A549 (cell line): Measurements from ENCODE around the gene IDE. TPM values are rescaled to one million over a fixed set of nuclear protein-coding genes. Genes with fewer than 3 reads are reported as not detected.

Experiments
- ATAC-seq, 2 experiments: fragments of 200-7000 bp in 1 of 2; fragments of >200 bp in 1 of 2; cut with Nextera tagmentation in 1 of 2; cut with Tn5 transposase in 1 of 2; 3 replicates each; pipeline versions ENCODE4 v1.8.0 to v1.9.1; 2018 to 2020; ENCODE audit warnings: mild to moderate bottlenecking in 1 of 2, moderate library complexity in 1 of 2
- CTCF ChIA-PET: fragments of 300-600 bp; sonication (Branson Sonifier 250); formaldehyde crosslinking; extraction: SDS; loops from one replicate; lab custom pipeline; 2021; ENCODE audit warnings: antibody characterized with exemption, inconsistent platforms; lab: Yijun Ruan, JAX
- POLR2A ChIA-PET: fragments of 350-600 bp; formaldehyde crosslinking; extraction: SDS; loops from one replicate; lab custom pipeline; 2021; ENCODE audit warnings: antibody characterized with exemption, inconsistent platforms; lab: Yijun Ruan, JAX
- DNase-seq, 2 experiments: peaks; one replicate each; pipeline versions ENCODE4 v3.0.0 to v3.0.0-alpha.2; 2011 to 2016; ENCODE audit warnings: low read depth in 1 of 2, low spot score in 1 of 2
- FAIRE-seq: peaks from 2 replicates; lab custom pipeline; 2011; peaks lifted over from hg19 to GRCh38; lab: Jason Lieb, UNC
- H3K27ac ChIP-seq, 2 experiments: fragments of >200 bp; sonication (Bioruptor Twin); formaldehyde crosslinking; 3 replicates each; pipeline ENCODE4 v1.5.1; 2016 to 2017
- H3K4me1 ChIP-seq: fragments of >200 bp; sonication (Bioruptor Twin); formaldehyde crosslinking; 3 replicates; pipeline ENCODE4 v1.6.1; 2016
- H3K4me2 ChIP-seq: fragments of >200 bp; sonication (Bioruptor Twin); formaldehyde crosslinking; 3 replicates; pipeline ENCODE4 v1.6.1; 2016
- H3K4me3 ChIP-seq: fragments of >200 bp; sonication (Bioruptor Twin); formaldehyde crosslinking; 3 replicates; pipeline ENCODE4 v1.5.1; 2016
- H3K9me3 ChIP-seq: fragments of >200 bp; sonication (Bioruptor Twin); formaldehyde crosslinking; 3 replicates; pipeline ENCODE4 v1.6.1; 2016
- E2F6 ChIP-seq: IDR thresholded peaks from 2 replicates; pipeline ENCODE4 v1.6.1; 2012; ENCODE audit warnings: low read depth, borderline replicate concordance
- FOSL2 ChIP-seq, 2 experiments: fragments of 450-650 bp in 1 of 2; fragments of >200 bp in 1 of 2; sonication (Bioruptor Twin) in 1 of 2; formaldehyde crosslinking; IDR thresholded peaks; 2 replicates each; pipeline versions ENCODE4 v1.5.0 to v1.6.1; 2016 to 2020; ENCODE audit warnings: mild to moderate bottlenecking in 1 of 2, moderate library complexity in 1 of 2
- FOXS1 ChIP-seq: fragments of 250-450 bp; sonication (Bioruptor Pico); IDR thresholded peaks from 2 replicates; pipeline ENCODE4 v1.5.0; 2020; ENCODE audit warnings: mild to moderate bottlenecking, moderate library complexity
- HDAC2 ChIP-seq: fragments of 200-600 bp; sonication (generic); IDR thresholded peaks from 2 replicates; pipeline ENCODE4 v1.6.1; 2016
- HEYL ChIP-seq: fragments of 250-450 bp; sonication (Bioruptor Pico); IDR thresholded peaks from 2 replicates; pipeline ENCODE4 v1.8.0; 2021; ENCODE audit warnings: mild to moderate bottlenecking, moderate library complexity
- HOXA7 ChIP-seq: fragments of 250-450 bp; sonication (Bioruptor Pico); IDR thresholded peaks from 2 replicates; pipeline ENCODE4 v1.5.0; 2020; ENCODE audit warnings: mild to moderate bottlenecking, moderate library complexity
- HOXB5 ChIP-seq: fragments of 250-450 bp; sonication (Bioruptor Pico); IDR thresholded peaks from 2 replicates; pipeline ENCODE4 v1.5.0; 2020; ENCODE audit warnings: mild to moderate bottlenecking, moderate library complexity
- MAFK ChIP-seq: fragments of 450-650 bp; IDR thresholded peaks from 2 replicates; pipeline ENCODE4 v1.6.1; 2014; ENCODE audit not compliant: partially characterized antibody
- MYC ChIP-seq: IDR thresholded peaks from 2 replicates; pipeline ENCODE4 v1.6.1; 2012; ENCODE audit warnings: mild to moderate bottlenecking, inconsistent platforms, low read length, improper control_type of control experiment, borderline replicate concordance
- NFE2L2 ChIP-seq: fragments of 150-350 bp; conservative IDR thresholded peaks from 2 replicates; pipeline ENCODE4 v1.6.1; 2014; ENCODE audit warnings: low read length
- REST ChIP-seq: fragments of 200-600 bp; sonication (generic); IDR thresholded peaks from 2 replicates; pipeline ENCODE4 v1.6.1; 2016; ENCODE audit warnings: antibody characterized with exemption, mild to moderate bottlenecking, moderate library complexity
- TP53 ChIP-seq: fragments of 250-450 bp; sonication (Bioruptor Pico); IDR thresholded peaks from 2 replicates; pipeline ENCODE4 v1.5.0; 2021; ENCODE audit warnings: mild to moderate bottlenecking, moderate library complexity
- USF2 ChIP-seq: fragments of 450-650 bp; IDR thresholded peaks from 2 replicates; pipeline ENCODE4 v1.6.1; 2014; ENCODE audit warnings: antibody characterized with exemption
- WGBS: methylation state at CpG from one replicate; pipeline ENCODE4 v1.1.6; 2017; ENCODE audit errors: missing lambda C conversion rate; 5-methylcytosine and 5-hydroxymethylcytosine counted together
- polyA plus RNA-seq, 4 experiments: library from polyadenylated mRNA; depleted of rRNA in 3 of 4; stranded (reverse); fragments of >200 nt; fragmentation: RNase III in 1 of 4; extraction: RNeasy Plus Mini Kit Qiagen cat#74134 plus additional on column Dnase treatment in 1 of 4; gene quantifications; 2 replicates in 3 of 4; 3 replicates in 1 of 4; pipeline ENCODE4 v1.2.3, GENCODE V29; 2011 to 2017

Gene IDE
- polyA plus RNA-seq, 2 of the 4 experiments (the other 2 are of a cell fraction), result 25.1 to 61.1 TPM

GRCh38 chr10:92421550-92421949 lies 152.3 kb downstream of the IDE start:
- no peak overlapping the region for H3K27ac ChIP-seq
- ChIA-PET POLR2A (no interaction called here), CTCF (interaction anchor here (0.8 kb wide), 1 partner anchor 13 kb away, joined by 4 read pairs; no protein-coding TSS in a partner anchor)
- H3K9me3 ChIP-seq, result no peaks in the 10 kb centered on the region
- H3K4me2 ChIP-seq, result no peak overlapping the region
- DNase-seq, result no peak
- no peaks in the 10 kb centered on the region for H3K4me1 ChIP-seq
- no peak overlapping the region for H3K4me3 ChIP-seq
- no peak for FAIRE-seq
- TF ChIP-seq TP53, result no peak
- TF ChIP-seq NFE2L2, result peak; percentile 52; the same call in 1 of the 2 replicates
- TF ChIP-seq MAFK, result peak; percentile 40
- TF ChIP-seq FOSL2 (IDR thresholded peaks at IDR 0.05), result no peak
- peak; percentile 39; the same call in 1 of the 2 replicates for TF ChIP-seq FOSL2 (CRISPR knock-in tag; IDR thresholded peaks at IDR 0.05)
- no peak for ATAC-seq

GRCh38 chr10:92420546-92421275 lies 153.2 kb downstream of the IDE start:
- ChIA-PET CTCF (interaction anchor here (0.7 to 0.8 kb wide), 2 partner anchors 333 to 387 kb away, joined by 3 read pairs; no protein-coding TSS in a partner anchor), POLR2A (no interaction called here)
- DNase-seq, result no peak
- 83% methylated on average over 46 of the region's 46 CpGs for WGBS
- TF ChIP-seq HEYL (CRISPR knock-in tag) (no peak), E2F6 (no peak)
- TF ChIP-seq, all 56 proteins: peak for 0
- Histone ChIP-seq H3K27ac (no peak overlapping the region), H3K4me1 (no peaks in the 10 kb centered on the region), H3K4me2 (no peak overlapping the region), H3K4me3 (no peak overlapping the region), H3K9me3 (no peaks in the 10 kb centered on the region)
- FAIRE-seq, result no peak
- no peak for ATAC-seq

GRCh38 chr10:92419740-92420545 lies 153.9 kb downstream of the IDE start:
- POLR2A ChIA-PET, result no interaction called here
- no peak for ATAC-seq
- no peak overlapping the region for H3K27ac ChIP-seq
- no peaks in the 10 kb centered on the region for H3K9me3 ChIP-seq
- no peak overlapping the region for H3K4me3 ChIP-seq
- TF ChIP-seq MYC (no peak), HOXA7 (no peak), HDAC2 (no peak), FOXS1 (CRISPR knock-in tag) (no peak), REST (no peak), USF2 (no peak), HOXB5 (no peak)
- TF ChIP-seq, all 56 proteins: peak for 0
- Histone ChIP-seq H3K4me1 (no peaks in the 10 kb centered on the region), H3K4me2 (no peak overlapping the region)
- FAIRE-seq (no peak), DNase-seq (no peak)
- 80% methylated on average over 29 of the region's 34 CpGs for WGBS
- CTCF ChIA-PET, result interaction anchor here (0.8 to 2.3 kb wide), 2 partner anchors 332 kb away, joined by 3 to 10 read pairs; no protein-coding TSS in a partner anchor
